ENCODE results near the gene OR4K13. TPM values are rescaled to one million over a fixed set of nuclear protein-coding genes. Genes with fewer than 3 reads are reported as not detected.

OR4K13 gene, protein sequence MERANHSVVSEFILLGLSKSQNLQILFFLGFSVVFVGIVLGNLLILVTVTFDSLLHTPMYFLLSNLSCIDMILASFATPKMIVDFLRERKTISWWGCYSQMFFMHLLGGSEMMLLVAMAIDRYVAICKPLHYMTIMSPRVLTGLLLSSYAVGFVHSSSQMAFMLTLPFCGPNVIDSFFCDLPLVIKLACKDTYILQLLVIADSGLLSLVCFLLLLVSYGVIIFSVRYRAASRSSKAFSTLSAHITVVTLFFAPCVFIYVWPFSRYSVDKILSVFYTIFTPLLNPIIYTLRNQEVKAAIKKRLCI
- polyA plus RNA-seq (2013, experiment 1 of 4): not detected
- not detected for polyA plus RNA-seq (2013, experiment 2 of 4)
- not detected for polyA plus RNA-seq (2013, experiment 3 of 4)
- not detected for polyA plus RNA-seq (2013, experiment 4 of 4)

DNA sequence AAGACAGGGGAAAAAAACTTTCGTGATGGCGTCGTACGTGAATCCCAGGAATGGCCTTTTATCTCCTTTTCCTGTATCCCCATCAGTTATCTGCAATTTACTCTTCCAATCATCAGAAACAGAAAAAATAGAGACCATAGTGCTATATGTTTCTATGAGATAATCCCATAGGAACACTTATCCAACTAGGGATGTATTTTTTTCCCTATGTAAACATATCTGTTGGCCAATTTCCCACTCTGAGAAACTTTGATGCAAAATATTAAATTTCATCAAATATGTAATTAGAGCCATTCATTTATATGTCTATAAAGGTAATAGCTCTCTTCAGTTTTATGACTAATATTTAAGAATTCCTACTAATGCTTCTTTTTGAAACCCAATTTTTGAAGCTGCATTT, at the start of gene OR4K13:
TSS of gene OR4K13 (minus strand) at position 101 of the 400 bp plus-strand sequence. CDS start 1,280 bp downstream, outside the sequence.
- Histone ChIP-seq H3K27ac (ENCODE audit: insufficient read depth, low read depth, low read length, poor library complexity, severe bottlenecking) (no peak within 1 kb of the TSS), H3K4me3 (ENCODE audit: insufficient read depth, low read depth, low read length) (no peak within 1 kb of the TSS), H3K4me1 (ENCODE audit: control insufficient read depth, insufficient read depth, low read length) (no peaks in the 10 kb centered on the region), H3K36me3 (ENCODE audit: control insufficient read depth, insufficient read depth, low read length) (no peaks in the 10 kb centered on the region), H3K9me3 (ENCODE audit: control insufficient read depth, low read length) (peaks cover 20% of the 10 kb centered on the region), H3K27me3 (ENCODE audit: control insufficient read depth, insufficient read depth, low read length, poor library complexity, severe bottlenecking) (no peaks in the 10 kb centered on the region)
- WGBS, 2 experiments: 80 to 98% methylated on average over 3 to 4 of the region's 4 CpGs

DNA sequence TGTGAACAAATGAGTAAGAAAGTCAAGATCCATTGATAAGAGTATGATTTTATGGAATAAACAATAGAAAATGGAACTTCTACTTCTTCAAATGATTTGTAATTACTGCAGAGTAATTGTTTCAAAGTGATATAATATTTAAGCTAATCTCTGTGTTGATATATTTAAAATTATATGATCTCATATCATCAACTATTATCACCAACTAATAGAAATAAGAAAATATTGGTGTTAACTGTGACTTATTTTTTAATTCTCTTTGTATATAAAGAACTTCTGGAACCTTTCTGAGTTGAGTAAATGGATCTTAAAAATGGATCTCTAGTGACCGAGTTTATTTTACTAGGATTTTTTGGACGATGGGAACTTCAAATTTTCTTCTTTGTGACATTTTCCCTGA, 23.9 kb upstream of the OR4K13 start, which contains the start of gene OR4L1:
TSS of gene OR4L1 (plus strand) at position 301 of the 400 bp plus-strand sequence. CDS start at position 301, 0 bp downstream.
- no peaks in the 10 kb centered on the region for H3K36me3 ChIP-seq (ENCODE audit: control insufficient read depth, insufficient read depth, low read length)
- H3K27ac ChIP-seq (ENCODE audit: insufficient read depth, low read depth, low read length, poor library complexity, severe bottlenecking): no peak within 1 kb of the TSS
- no peaks in the 10 kb centered on the region for H3K27me3 ChIP-seq (ENCODE audit: control insufficient read depth, insufficient read depth, low read length, poor library complexity, severe bottlenecking)
- no peak within 1 kb of the TSS for H3K4me3 ChIP-seq (ENCODE audit: insufficient read depth, low read depth, low read length)
- H3K9me3 ChIP-seq (ENCODE audit: control insufficient read depth, low read length): peaks cover 24% of the 10 kb centered on the region
- 60 to 65% methylated on average over 2 of the region's 2 CpGs for WGBS, 2 experiments
- no peaks in the 10 kb centered on the region for H3K4me1 ChIP-seq (ENCODE audit: control insufficient read depth, insufficient read depth, low read length)

GRCh38 chr14:20048202-20048601, 12.4 kb upstream of the OR4K13 start:
- Histone ChIP-seq H3K27ac (ENCODE audit: insufficient read depth, low read depth, low read length, poor library complexity, severe bottlenecking) (no peak overlapping the region), H3K4me3 (ENCODE audit: insufficient read depth, low read depth, low read length) (no peak overlapping the region), H3K36me3 (ENCODE audit: control insufficient read depth, insufficient read depth, low read length) (no peaks in the 10 kb centered on the region), H3K27me3 (ENCODE audit: control insufficient read depth, insufficient read depth, low read length, poor library complexity, severe bottlenecking) (no peaks in the 10 kb centered on the region), H3K9me3 (ENCODE audit: control insufficient read depth, low read length) (peaks cover 17% of the 10 kb centered on the region), H3K4me1 (ENCODE audit: control insufficient read depth, insufficient read depth, low read length) (no peaks in the 10 kb centered on the region)
- WGBS, 2 experiments: 39 to 44% methylated on average over 1 of the region's 1 CpG

DNA sequence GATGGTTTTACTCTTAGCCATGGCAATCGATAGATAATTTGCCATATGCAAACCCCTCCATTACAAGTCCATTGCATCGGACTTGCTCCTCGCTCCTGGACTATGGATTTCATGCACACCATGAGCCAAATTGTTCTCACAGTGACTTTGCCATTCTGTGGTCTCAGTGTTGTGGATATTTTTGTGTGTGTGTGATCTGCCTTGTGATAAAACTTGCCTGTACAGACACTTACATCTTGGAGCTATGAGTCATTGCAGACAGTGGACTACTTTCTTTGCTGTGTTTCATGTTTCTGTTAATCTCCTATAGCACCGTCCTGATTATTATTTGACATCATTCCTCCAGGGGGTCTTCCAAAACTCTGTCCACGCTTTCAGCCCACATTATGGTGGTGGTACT, 8.4 kb upstream of the OR4K13 start:
- no peaks in the 10 kb centered on the region for H3K36me3 ChIP-seq (ENCODE audit: control insufficient read depth, insufficient read depth, low read length)
- peaks cover 13% of the 10 kb centered on the region for H3K9me3 ChIP-seq (ENCODE audit: control insufficient read depth, low read length)
- no peaks in the 10 kb centered on the region for H3K4me1 ChIP-seq (ENCODE audit: control insufficient read depth, insufficient read depth, low read length)
- H3K27ac ChIP-seq (ENCODE audit: insufficient read depth, low read depth, low read length, poor library complexity, severe bottlenecking): no peak overlapping the region
- H3K4me3 ChIP-seq (ENCODE audit: insufficient read depth, low read depth, low read length): no peak overlapping the region
- H3K27me3 ChIP-seq (ENCODE audit: control insufficient read depth, insufficient read depth, low read length, poor library complexity, severe bottlenecking): no peaks in the 10 kb centered on the region
- 65 to 68% methylated on average over 5 of the region's 5 CpGs for WGBS, 2 experiments

- Histone ChIP-seq H3K36me3 (ENCODE audit: control insufficient read depth, insufficient read depth, low read length) (no peaks in the 10 kb centered on the region), H3K27ac (ENCODE audit: insufficient read depth, low read depth, low read length, poor library complexity, severe bottlenecking) (no peak overlapping the region), H3K27me3 (ENCODE audit: control insufficient read depth, insufficient read depth, low read length, poor library complexity, severe bottlenecking) (no peaks in the 10 kb centered on the region), H3K4me3 (ENCODE audit: insufficient read depth, low read depth, low read length) (no peak overlapping the region), H3K4me1 (ENCODE audit: control insufficient read depth, insufficient read depth, low read length) (no peaks in the 10 kb centered on the region), H3K9me3 (ENCODE audit: control insufficient read depth, low read length) (peaks cover 22% of the 10 kb centered on the region)
- WGBS, 2 experiments: 70% methylated on average over 2 of the region's 3 CpGs; no CpG with 5 or more reads in 1 of the 2 experiments
These were observed 389 bp downstream of the OR4K13 start for GRCh38 chr14:20035449-20035848.

- WGBS, 2 experiments: 77 to 80% methylated on average over 5 to 6 of the region's 6 CpGs
- Histone ChIP-seq H3K4me3 (ENCODE audit: insufficient read depth, low read depth, low read length) (no peak overlapping the region), H3K27ac (ENCODE audit: insufficient read depth, low read depth, low read length, poor library complexity, severe bottlenecking) (no peak overlapping the region), H3K9me3 (ENCODE audit: control insufficient read depth, low read length) (peaks cover 23% of the 10 kb centered on the region), H3K27me3 (ENCODE audit: control insufficient read depth, insufficient read depth, low read length, poor library complexity, severe bottlenecking) (no peaks in the 10 kb centered on the region), H3K36me3 (ENCODE audit: control insufficient read depth, insufficient read depth, low read length) (no peaks in the 10 kb centered on the region), H3K4me1 (ENCODE audit: control insufficient read depth, insufficient read depth, low read length) (no peaks in the 10 kb centered on the region)
These were observed 4.8 kb downstream of the OR4K13 start for GRCh38 chr14:20031058-20031457.

- Histone ChIP-seq H3K27ac (ENCODE audit: insufficient read depth, low read depth, low read length, poor library complexity, severe bottlenecking) (no peak within 1 kb of the TSS), H3K4me1 (ENCODE audit: control insufficient read depth, insufficient read depth, low read length) (no peaks in the 10 kb centered on the region), H3K27me3 (ENCODE audit: control insufficient read depth, insufficient read depth, low read length, poor library complexity, severe bottlenecking) (no peaks in the 10 kb centered on the region), H3K36me3 (ENCODE audit: control insufficient read depth, insufficient read depth, low read length) (no peaks in the 10 kb centered on the region), H3K9me3 (ENCODE audit: control insufficient read depth, low read length) (peaks cover 27% of the 10 kb centered on the region), H3K4me3 (ENCODE audit: insufficient read depth, low read depth, low read length) (no peak within 1 kb of the TSS)
- 60 to 63% methylated on average over 1 of the region's 2 CpGs for WGBS, 2 experiments
These were observed 16.5 kb downstream of the OR4K13 start, which contains the start of gene OR4K14 for GRCh38 chr14:20019257-20019865. TSS of gene OR4K14 (minus strand) at chr14:20019307. CDS start at chr14:20015193, 4,114 bp downstream.

- Histone ChIP-seq H3K36me3 (ENCODE audit: control insufficient read depth, insufficient read depth, low read length) (no peaks in the 10 kb centered on the region), H3K4me1 (ENCODE audit: control insufficient read depth, insufficient read depth, low read length) (no peaks in the 10 kb centered on the region), H3K27me3 (ENCODE audit: control insufficient read depth, insufficient read depth, low read length, poor library complexity, severe bottlenecking) (no peaks in the 10 kb centered on the region), H3K4me3 (ENCODE audit: insufficient read depth, low read depth, low read length) (no peak overlapping the region), H3K9me3 (ENCODE audit: control insufficient read depth, low read length) (peaks cover 12% of the 10 kb centered on the region), H3K27ac (ENCODE audit: insufficient read depth, low read depth, low read length, poor library complexity, severe bottlenecking) (no peak overlapping the region)
These were observed 27.7 kb downstream of the OR4K13 start for GRCh38 chr14:20008156-20008555.

- 88% methylated on average over 7 of the region's 7 CpGs for WGBS, 2 experiments
- Histone ChIP-seq H3K9me3 (ENCODE audit: control insufficient read depth, low read length) (peaks cover 21% of the 10 kb centered on the region), H3K4me3 (ENCODE audit: insufficient read depth, low read depth, low read length) (no peak overlapping the region), H3K36me3 (ENCODE audit: control insufficient read depth, insufficient read depth, low read length) (no peaks in the 10 kb centered on the region), H3K27ac (ENCODE audit: insufficient read depth, low read depth, low read length, poor library complexity, severe bottlenecking) (no peak overlapping the region), H3K4me1 (ENCODE audit: control insufficient read depth, insufficient read depth, low read length) (no peaks in the 10 kb centered on the region), H3K27me3 (ENCODE audit: control insufficient read depth, insufficient read depth, low read length, poor library complexity, severe bottlenecking) (no peaks in the 10 kb centered on the region)
These were observed 33.5 kb downstream of the OR4K13 start for GRCh38 chr14:20002319-20002718.

- Histone ChIP-seq H3K4me3 (ENCODE audit: insufficient read depth, low read depth, low read length) (no peak within 1 kb of the TSS), H3K36me3 (ENCODE audit: control insufficient read depth, insufficient read depth, low read length) (no peaks in the 10 kb centered on the region), H3K27me3 (ENCODE audit: control insufficient read depth, insufficient read depth, low read length, poor library complexity, severe bottlenecking) (no peaks in the 10 kb centered on the region), H3K9me3 (ENCODE audit: control insufficient read depth, low read length) (peaks cover 21% of the 10 kb centered on the region), H3K27ac (ENCODE audit: insufficient read depth, low read depth, low read length, poor library complexity, severe bottlenecking) (no peak within 1 kb of the TSS), H3K4me1 (ENCODE audit: control insufficient read depth, insufficient read depth, low read length) (no peaks in the 10 kb centered on the region)
These were observed 34.0 kb downstream of the OR4K13 start, which contains the start of gene OR4Q2 for GRCh38 chr14:20001863-20002262. TSS of gene OR4Q2 (plus strand) at chr14:20002163.

Data from ectodermal cell (in vitro differentiated cells).